GM19452 (cell line): ENCODE results near the gene SPECC1.

ENCODE experiments used
- ATAC-seq: cut with Tn5 transposase; IDR thresholded peaks from one replicate; pipeline ENCODE4 v1.9.1; 2021; ENCODE audit not compliant: unreplicated experiment

The SPECC1 gene

DNA sequence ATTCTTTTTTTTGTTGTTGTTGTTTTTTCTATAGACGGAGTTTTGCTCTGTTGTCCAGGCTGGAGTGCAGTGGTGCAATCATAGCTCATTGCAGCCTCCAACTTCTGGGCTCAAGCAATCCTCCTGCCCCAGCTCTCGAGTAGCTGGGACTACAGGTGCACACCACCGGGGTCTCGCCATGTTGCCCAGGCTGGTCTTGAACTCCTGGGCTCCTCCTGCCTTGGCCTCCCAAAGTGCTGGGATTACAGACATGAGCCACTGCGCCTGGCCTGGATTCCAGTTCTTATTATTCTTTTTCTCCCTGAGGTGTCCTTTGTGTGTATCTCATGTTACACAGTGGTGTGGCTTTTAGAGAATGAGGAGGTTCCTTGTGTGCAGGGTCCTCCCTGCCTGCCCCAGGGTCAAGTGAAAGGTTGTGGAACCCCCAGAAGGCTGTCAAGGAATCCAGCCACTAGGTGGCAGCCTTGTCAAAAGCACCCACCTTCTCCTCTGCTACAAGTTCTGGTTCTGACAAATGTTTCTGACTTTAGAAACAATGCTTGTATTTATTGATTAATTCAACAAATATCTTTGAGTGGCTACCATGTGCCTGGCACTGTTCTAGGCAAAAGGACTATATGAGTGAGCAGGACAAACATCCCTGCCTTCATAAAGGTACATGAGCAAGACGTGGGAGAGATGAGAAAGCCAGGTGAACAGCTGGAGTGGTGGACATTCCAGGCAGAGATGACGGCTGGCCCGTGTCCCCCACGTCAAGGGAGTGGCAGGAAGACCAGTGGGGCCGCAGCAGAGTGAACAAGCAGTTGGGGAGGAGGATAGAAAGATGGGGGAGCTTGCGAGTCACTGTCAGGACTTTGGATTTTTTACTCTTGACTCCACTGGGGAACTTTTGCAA is 112.4 kb downstream of the SPECC1 start:
- ATAC-seq, result no peak

DNA sequence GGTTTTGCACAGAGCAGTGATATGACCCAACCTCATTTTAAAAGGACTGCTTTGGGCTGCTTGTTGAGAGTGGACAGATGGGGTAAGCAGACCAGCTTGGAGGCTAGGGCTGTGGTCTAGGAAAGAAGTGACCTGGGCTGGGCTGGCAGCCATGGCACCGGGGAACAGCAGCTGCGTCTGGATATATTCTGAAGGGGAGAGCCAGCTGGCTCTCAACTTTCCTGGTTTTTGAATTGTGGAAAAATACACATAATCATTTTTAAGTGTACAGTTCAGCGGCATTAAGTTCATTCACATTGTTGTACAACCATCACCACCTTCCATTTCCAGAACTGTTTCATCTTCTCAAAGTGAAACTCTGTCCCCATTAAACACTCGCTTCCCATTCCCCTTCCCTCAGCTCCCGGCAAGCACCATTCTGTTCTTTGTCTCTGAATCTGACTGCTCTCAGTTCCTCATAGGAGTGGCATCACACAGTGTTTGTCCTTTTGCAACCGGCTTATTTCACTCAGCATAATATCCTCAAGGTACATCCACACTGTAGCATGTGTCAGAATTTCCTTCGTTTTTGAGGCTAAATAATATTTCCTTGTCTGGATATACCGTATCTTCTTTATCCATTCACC is 113.2 kb downstream of the SPECC1 start:
- ATAC-seq, result no peak

DNA sequence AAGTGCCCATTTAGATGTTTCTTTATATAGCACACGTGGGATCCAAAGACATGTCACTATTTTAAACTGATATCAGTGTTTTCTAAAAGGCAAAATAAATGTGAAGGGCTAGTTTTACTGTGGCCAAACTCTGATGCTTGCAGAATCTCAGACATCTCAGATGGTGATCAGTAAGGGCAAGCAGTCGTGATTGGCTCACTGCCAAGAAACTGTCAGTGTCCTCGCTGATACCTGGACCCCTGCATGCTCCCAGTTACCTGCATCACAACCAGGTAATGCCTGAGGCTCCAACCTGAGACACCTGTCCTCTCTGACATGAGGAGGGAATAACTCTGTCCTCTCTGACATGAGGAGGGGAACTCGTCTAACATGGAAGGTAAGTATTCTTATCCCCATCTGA is 114.0 kb downstream of the SPECC1 start:
- no peak for ATAC-seq

DNA sequence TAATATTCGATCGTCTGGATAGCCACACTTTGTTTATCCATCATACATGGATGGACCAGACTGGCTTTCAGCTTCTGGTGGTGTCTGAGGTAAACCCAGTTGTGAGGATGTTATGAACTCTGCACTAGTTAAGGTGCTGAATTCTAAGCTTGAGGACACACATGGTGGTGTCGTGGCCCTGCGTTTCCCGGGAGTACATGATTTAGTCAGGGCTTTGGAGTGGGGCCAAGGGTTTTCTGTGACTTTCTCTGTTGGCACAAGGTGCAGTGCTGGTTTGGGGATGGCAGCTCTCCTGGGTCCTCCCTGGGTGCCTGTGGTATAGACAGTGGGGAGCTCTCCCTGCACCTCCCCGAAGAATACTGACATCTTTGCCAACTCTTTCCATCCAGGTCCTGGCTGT is 116.6 kb downstream of the SPECC1 start:
- no peak for ATAC-seq

DNA sequence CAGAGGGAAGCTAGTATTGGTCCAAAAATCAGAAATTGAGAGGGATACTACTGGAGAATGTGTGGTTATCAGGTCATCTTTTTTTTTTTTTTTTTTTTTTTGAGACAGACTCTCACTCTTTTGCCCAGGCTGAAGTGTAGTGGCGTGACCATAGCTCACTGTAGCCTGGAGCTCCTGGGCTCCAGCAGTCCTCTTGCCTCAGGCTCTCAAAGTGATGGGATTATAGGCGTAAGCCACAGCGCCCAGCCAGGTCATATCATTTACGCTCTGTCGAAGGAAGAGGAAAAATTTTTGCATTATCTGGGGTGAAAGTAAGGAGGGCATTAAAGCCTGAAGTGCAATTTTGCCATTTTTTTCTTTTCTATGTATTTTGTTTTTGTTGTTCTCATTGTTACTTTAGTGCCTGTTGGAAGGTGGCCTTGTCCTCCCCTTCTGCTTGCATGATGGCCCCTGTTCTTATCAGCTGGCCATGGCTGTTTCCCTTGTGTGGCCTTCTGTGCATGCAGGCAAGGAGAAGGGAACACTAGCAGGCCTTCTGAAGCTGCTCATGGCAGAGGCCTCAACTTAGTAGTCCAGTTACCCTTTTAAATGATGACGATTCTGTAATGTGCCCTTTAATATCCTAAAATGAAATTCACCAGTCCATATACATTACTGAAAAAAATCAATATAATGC is 118.3 kb downstream of the SPECC1 start:
- no peak for ATAC-seq

DNA sequence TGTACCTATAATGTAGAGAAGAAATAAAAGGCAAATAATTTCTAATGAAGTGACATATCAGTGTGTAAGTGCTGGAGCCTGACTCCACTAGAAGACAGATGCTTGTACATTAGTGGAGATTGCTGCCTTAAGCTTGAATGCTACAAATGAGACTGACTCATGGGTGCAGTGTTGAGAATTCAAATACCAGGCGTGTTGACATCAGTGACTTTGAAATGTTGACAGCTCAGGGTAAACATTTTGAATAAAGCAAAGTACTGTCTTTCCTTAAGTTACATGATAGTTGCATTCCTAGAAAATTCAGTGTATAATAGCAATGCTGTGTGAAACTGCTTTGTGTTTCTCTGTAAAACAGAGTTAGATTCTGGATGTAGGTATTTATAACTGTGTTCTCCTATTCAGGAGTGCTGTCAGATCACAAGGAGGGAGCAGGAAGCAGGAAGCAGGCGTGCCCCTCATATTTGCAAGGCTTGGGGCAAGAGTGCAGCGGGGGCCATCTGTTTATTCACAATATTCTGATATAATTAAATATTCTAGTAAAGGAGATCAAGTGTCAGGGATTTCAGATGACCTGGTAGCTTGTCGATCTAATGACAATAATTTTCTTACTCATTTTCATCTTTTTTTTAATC is 119.0 kb downstream of the SPECC1 start:
- ATAC-seq, result no peak

DNA sequence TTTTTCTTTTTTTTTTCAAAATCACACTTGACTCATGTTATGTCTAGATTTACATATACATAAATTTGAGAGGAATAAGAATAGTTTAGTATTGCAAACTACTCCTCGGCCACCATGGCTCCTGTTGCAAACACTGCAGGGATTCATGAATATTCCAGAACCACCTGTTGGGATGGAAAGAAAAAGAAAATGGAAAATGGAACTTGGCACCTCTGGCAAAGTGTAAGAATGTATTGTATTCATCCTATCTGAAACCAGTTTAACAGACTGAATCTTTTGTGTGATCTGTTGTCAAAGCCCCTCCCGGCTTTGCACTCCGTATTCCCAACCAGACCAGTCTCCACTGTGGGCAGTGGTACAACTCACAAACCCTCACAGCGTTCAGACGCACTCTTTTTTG is 124.4 kb downstream of the SPECC1 start:
- no peak for ATAC-seq

DNA sequence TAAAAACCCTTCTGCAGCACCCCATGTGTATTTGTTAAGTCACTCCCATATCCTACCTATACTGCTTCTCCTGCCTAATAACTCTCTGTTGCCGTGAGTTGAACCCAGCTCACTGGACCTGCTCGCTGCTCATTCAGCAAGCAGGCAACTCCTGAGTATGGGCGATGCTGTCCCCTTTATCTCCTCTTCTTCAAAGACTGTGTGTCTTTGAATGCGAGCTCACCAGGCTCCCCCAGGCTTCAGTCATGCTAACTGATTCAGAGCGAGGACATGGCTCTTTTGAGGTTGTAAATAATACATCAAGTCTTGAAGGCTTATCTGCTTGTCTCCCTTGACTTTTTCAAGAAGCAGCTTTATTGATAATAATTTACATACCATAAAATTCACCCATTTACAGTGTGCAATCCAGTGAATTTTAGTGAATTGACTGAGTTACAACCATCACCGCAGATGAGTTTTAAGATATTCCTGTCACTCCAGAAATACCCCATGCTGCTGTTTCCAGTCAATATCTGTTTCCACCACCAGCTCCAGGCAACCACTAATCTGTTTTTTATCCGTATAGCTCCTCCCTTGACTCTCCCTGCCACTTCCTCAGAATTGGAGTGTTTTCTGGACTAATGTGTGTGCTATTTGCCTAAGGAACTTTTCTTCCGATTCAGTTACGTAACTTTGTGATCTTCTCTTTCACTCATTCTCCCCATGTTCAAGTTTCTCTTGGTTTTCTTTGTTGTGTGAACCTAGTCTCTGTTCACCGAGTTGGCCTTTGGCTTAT is 132.2 kb downstream of the SPECC1 start:
- ATAC-seq, result no peak

DNA sequence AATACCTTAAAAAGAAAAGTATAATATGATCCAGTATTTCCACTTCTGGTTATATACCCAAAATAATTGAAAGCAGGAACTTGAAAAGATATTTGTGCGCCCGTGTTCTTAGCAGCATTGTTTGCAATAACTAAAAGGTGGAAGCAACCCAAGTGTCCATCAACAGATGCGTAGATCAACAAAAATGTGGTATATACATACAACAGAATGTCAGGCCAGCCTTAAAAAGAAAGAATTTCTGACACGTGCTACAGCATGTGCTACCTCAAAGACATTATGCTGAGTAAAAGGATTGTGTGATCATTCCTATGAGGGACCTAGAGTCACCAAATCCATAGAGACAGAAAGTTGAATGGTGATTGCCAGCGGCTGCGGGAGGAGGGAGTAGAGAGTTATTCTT is 133.1 kb downstream of the SPECC1 start:
- no peak for ATAC-seq

DNA sequence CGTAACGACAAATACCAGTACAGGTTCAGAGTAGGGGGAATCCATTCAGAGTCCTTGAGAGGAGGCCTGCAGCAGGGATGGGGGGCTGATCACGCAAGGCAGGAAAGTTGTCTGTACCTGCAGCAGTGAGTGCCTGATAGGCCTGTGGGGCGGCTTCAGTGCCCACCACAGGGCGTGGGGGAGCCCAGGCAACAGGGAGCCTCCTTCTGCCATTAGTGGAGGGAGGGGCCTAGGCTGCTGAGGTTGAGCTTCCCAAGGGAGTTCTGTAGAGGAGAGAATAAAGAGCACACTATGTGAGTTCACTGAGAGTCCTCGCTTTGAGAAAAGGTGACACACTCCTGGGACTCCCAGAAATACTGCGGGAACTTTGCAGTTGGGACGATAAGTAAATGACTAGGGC is 134.6 kb downstream of the SPECC1 start:
- no peak for ATAC-seq

DNA sequence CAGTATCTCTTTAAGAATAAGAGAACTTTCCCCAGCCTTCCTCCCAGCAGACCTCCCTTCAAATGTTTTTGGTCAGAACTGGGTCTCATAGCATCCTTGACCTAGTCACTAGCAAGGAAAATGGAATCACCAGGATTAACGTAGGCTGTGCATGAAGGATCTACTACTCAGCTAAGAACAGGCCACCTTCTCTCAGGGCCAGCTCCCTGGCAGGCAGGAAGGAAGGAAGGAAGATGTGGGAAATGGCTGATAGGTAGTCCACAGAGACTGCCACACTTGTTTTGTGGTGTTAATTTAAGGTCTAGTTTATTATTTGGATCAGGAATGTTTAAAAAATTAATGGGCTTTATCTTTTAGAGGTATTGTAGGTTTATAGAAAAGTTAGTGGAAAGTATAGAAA is 136.4 kb downstream of the SPECC1 start:
- ATAC-seq, result no peak

DNA sequence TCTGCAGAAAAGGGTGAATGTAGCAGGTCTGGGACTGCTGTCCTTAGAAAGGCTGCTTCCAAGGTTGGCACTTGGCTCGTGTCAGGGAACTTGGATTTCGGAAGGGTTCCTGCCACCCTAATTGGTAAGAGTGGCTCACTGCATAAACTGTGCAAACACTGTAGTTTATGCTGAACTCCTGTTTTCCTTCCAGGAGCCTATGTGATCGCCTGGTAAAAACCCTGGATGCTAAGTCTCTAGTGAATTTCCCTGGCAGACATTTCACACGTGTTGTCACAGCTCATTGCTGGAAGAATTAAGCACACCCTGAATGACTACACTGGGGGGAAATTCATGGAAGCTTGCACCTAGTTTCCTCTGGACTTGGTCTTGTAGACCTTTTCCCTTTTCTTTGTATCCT is 140.1 kb downstream of the SPECC1 start:
- ATAC-seq, result no peak

DNA sequence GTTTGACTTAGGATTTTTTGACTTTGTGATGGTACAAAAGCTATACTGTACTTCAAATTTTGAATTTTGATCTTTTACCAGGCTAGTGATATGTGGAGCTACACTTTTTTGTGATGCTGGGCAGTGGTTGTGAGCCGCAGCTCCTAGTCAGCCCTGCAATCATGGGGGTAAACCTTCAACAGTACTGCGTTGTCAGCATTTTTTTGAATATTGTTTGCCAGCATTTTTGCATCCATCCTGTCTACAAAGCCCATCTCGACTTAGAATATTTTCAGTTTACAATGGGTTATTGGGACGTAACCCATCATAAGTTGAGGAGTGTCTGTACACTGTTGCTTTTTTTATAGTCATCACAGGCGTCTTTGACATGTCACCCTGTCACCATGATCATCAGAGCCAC is 142.0 kb downstream of the SPECC1 start:
- ATAC-seq, result no peak

DNA sequence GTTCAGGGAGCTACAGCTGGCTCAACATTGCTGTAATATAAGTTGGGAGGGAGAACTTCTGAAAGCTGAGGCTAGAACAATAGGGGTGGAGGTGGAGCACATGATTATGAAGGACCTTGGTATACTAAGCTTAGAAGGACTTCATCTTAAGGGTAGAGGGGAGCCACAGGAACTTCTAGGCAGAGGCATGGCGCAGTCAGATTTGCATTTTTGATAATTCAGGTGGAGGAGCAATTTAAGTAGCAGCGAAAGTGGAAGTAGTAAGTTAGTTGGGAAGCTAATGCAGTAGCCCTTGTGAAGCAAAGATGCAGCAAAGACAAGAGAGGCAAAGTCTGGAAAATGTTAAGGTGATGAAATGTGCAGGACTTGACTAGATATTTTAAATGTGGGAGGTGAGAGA is 144.1 kb downstream of the SPECC1 start:
- ATAC-seq, result no peak

DNA sequence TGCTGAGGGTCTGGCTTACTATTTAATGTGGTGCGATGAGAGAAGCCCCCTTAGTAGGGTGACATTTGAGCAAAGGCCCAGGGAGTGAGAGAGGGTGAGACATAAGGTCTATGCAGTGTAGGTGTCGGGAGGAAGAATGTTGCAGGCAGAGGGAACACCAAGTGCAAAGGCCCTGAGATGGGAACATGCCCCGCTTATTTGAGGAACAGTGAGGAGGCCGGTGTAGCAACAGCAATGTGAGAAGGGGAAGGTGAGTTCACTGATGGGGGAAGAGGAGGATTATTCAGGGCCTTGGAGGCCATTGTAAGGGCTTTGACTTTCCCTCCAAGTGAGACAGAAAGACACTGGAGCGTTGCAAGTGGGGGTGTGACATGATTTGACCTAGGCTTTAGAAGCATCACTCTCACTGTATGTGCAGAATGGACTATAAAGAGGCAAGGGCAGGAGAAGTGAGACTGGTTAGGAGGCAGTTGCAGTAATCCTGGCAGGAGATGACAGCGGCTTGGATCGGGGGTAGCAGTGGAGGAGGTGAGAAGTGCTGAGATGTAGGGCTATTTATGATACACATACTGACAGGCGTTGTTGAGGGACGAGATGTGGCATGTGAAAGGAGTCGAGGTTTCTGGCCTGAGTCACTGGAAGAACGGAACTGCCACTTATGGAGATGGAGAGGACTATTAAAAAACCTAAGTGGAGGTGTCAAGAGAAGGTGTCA is 145.3 kb downstream of the SPECC1 start:
- ATAC-seq, result no peak

DNA sequence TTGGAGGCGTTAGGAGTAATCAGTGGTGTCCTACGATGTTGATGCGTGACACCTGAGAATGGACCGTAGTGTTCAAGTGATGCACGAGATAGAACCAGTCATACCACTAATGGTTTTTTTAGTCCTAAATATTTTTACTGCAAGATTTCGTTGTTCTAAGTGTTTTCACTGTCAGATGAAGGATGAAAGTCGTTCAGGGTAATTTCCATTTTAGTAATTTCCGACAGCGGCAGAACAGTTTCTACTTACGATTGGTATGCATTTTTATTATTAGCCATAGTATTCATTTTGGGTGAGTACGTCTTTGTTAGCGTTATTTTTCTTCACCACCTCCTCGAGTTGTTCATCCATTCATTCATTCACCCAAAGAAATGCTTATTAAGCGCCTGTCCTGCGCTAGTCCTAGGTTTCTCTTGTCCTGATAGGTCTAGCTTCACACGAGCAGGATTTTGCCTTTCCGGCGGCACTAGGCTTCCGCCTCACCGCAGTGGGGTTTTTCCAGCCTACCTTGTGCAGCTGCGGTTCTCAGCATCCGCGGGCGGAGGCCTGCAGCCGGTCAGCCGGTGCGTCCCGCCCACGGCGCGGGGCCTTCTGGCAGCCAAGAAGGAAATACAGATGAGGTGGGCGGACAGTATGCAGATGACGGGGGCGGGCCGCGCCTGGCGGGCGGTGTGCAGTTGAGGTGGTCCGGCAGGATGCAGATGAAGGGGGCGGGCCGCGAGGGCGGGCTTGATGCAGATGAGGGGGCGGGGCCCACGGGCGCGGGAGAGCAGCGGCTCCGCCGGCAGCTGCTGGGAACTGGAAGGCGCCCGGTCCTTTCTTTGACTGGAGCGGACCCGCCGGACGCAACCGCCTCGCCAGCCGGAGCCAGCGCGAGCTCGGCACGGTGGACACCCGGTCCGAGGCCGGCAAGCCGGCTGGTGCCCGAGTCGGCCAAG is 146.4 kb downstream of the SPECC1 start:
- peak; percentile 96 for ATAC-seq

DNA sequence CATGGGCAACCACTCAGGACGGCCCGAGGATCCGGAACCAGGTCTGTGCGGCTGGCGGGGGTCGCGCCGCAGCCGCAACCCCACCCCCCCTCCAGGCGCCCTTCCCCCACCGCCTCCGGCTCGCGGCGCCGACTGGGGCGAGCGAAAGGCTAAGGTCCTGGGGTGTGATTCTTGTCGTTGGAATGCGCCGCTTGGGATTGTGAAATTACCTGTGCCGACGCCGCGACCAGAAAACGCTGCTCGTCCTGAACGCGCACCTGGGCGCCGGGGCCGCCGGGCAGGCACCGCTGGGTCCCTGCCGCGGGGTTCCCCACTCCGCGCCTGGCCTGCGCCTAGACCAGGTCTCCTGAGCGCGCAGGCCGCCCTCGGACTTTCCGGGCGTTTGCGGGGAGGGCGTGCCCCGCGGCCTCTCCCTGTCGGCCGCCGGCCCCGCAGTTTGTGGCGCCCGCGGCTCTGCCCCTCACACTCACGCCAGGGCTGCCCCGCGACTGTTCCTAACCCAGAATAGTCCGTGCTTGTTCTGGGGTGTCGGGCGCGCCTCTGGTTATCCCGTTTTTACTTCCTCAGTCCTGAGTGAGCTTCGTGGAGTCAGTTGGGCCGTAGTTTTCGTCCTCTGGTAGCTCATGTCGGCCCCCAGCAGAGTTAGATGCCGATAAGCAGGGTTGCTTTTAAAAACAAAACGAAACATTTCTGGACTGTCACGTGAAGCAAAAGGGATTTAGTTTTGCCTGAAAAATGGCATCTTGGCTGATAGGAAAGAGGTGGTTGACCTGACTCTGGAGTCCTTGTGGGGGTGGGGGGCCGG is 147.2 kb downstream of the SPECC1 start:
- ATAC-seq, result peak; percentile 23

DNA sequence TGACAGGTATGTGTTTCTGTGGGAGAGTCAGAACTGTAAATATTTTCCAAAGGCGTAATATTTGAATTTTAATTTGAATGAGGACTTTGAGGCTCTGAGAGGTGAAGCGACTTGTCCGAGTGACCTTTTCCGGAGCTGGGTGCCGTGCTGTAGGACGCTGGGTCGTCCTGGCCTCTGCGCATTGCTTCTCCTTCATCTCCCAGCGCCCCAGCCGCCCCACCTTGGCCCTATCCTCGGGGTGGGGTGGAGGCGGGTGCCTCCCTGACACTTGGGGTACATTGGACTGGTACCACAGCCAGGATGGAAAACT is 147.8 kb downstream of the SPECC1 start:
- ATAC-seq, result no peak
